Epithelial cell of proximal tubule (primary cell): ENCODE measurements around the gene SEMA3B. TPM values are rescaled to one million over a fixed set of nuclear protein-coding genes. Genes with fewer than 3 reads are reported as not detected.
"Not testable (repeated sequence)": the region's sequence is repeated elsewhere in the genome, so short reads cannot be mapped to it uniquely, and the experiment has no call there.

Experiments used
- DNase-seq: peaks from one replicate; pipeline ENCODE4 v3.0.0-alpha.2; 2011; ENCODE audit warnings: low read depth
- H3K4me3 ChIP-seq: 2 replicates; pipeline ENCODE4 v1.5.1; 2011; ENCODE audit warnings: low read depth, mild to moderate bottlenecking, low read length
- CTCF ChIP-seq: conservative IDR thresholded peaks from 2 replicates; pipeline ENCODE4 v1.5.1; 2012; ENCODE audit warnings: low read depth, mild to moderate bottlenecking, low read length
- total RNA-seq: library from RNA; depleted of rRNA; stranded (reverse); fragments of >200 nt; gene quantifications from 2 replicates; pipeline ENCODE4 v1.2.3, GENCODE V29; 2015

Gene SEMA3B
- total RNA-seq, 1 donor from 2014 or later: 29.5 TPM

GRCh38 chr3:50302095-50303012, 33.4 kb downstream of the SEMA3B start:
- peak overlapping the region; percentile 68 for H3K4me3 ChIP-seq
- TF ChIP-seq CTCF: no peak
- no peak for DNase-seq

- TF ChIP-seq CTCF: peak; percentile 56
- DNase-seq: no peak
- H3K4me3 ChIP-seq: peak within 1 kb of the TSS; percentile 68
Observed at GRCh38 chr3:50303013-50303815, 34.3 kb downstream of the SEMA3B start, which contains the start of gene HYAL1. Gene HYAL1, minus strand, starts transcription at chr3:50303574. Its CDS starts 618 bp downstream, at chr3:50302956.

GRCh38 chr3:50304601-50305000, 35.7 kb downstream of the SEMA3B start:
- no peak for DNase-seq
- TF ChIP-seq CTCF: no peak
- H3K4me3 ChIP-seq: no peak overlapping the region

GRCh38 chr3:50312041-50312440, 43.1 kb downstream of the SEMA3B start:
- H3K4me3 ChIP-seq, DNase-seq: not testable (repeated sequence)

GRCh38 chr3:50314342-50314741, 45.4 kb downstream of the SEMA3B start:
- DNase-seq: no peak
- TF ChIP-seq CTCF: no peak
- H3K4me3 ChIP-seq: no peak overlapping the region

- TF ChIP-seq CTCF: no peak
- DNase-seq: no peak
- no peak overlapping the region for H3K4me3 ChIP-seq
Observed at GRCh38 chr3:50314816-50315215, 45.9 kb downstream of the SEMA3B start.

- DNase-seq: no peak
- TF ChIP-seq CTCF: no peak
- no peak overlapping the region for H3K4me3 ChIP-seq
Observed at GRCh38 chr3:50316657-50317242, 47.8 kb downstream of the SEMA3B start.
